LoVo (cell line): Measurements from ENCODE around the gene TGM4.
"Not testable (repeated sequence)": the region's sequence is repeated elsewhere in the genome, so short reads cannot be mapped to it uniquely, and the experiment has no call there.

ENCODE experiments used
- DNase-seq: peaks from one replicate; pipeline ENCODE4 v3.0.0-alpha.2; 2016; ENCODE audit warnings: low spot score

Gene TGM4

GRCh38 chr3:44915702-44916438 lies 41.5 kb downstream of the TGM4 start:
- no peak for DNase-seq

- DNase-seq, result no peak
These were observed 43.7 kb downstream of the TGM4 start for GRCh38 chr3:44918087-44918486.

GRCh38 chr3:44918581-44918980 lies 44.2 kb downstream of the TGM4 start:
- DNase-seq, result no peak

- no peak for DNase-seq
These were observed 45.7 kb downstream of the TGM4 start for GRCh38 chr3:44920081-44920480.

- no peak for DNase-seq
These were observed 49.4 kb downstream of the TGM4 start for GRCh38 chr3:44923632-44924456.

GRCh38 chr3:44924457-44925084 lies 50.2 kb downstream of the TGM4 start:
- DNase-seq, result no peak

DNA sequence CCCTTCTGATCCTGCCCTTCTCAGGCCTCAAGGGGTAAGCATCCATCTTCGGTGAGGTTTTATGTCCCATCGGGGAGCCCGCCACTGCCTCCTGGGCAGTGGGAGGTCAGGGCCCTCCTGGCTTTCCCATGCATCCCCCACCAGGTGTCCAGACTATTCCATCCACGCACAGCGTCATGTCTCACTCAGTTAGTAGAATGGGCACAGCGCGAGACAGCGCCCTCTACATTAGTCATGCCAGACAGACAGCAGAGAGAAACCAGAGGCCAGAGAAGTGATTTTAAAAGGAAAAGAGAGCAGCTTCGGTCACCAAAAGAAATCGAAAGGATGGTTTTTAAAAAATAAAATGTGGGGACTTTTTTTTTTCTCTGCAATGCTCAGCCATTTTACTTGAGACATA lies 51.8 kb downstream of the TGM4 start:
- DNase-seq, result no peak

- DNase-seq, result no peak
These were observed 52.5 kb downstream of the TGM4 start for GRCh38 chr3:44926921-44927320.

GRCh38 chr3:44927371-44927770 lies 53.0 kb downstream of the TGM4 start:
- DNase-seq, result no peak

DNA sequence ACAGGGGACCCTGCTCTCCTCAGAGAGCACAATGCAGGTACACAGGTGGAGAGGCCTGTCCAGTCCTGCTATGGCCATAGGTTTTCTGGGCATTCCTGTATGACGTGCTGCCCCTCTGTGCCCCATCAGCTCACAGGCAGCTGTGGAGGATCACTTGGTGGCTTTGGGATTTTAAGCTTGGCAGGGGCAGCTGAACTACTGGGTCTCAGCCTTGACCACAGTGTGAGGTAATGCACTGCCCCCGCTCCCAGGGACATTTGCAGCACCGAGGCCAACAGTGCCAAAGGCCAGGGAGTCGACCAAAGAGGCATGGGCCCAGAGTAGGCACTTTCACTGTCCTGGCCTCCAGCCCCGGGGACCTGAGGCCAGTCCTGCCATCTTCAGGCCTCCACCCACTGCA lies 55.4 kb downstream of the TGM4 start:
- DNase-seq, result no peak

GRCh38 chr3:44930911-44931310 lies 56.5 kb downstream of the TGM4 start:
- no peak for DNase-seq

DNA sequence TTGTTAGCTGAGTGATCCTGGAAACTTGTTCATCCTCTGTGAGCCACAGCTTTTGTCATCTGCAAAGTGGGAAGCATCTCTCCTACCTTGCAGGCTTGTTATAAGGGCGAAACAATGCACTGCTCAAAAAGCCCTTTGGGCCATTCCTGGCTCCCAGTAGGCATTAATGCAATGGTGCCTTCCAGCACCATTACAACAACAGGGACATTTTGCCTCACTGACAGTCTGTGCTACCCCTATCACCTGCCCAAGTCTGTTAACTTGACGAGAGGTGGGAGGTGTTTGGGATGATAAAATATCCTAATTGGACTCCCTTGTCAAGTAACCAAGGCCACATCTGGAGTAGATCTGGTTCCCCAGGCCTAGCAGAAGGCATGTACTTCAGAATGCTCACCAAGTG lies 57.4 kb downstream of the TGM4 start:
- no peak for DNase-seq

DNA sequence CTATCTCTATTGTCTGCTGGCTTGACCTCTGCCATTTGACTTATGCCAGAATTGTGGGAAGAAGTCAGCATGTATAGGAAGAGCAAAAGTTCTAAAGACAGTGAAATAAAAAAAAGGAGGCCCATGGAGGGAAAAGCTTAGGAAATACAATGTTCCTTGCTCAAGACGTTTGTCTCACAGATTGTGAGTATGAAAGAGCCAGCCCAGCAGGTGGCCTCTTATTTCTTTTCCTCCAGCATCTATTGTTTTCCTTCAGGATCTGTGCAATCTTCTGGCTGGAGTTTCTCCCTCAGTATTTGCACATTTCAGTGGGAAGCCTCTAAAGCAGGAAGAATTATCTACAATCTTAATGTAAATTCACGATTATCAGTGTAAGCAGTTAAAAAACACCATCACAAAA lies 57.9 kb downstream of the TGM4 start:
- no peak for DNase-seq

DNA sequence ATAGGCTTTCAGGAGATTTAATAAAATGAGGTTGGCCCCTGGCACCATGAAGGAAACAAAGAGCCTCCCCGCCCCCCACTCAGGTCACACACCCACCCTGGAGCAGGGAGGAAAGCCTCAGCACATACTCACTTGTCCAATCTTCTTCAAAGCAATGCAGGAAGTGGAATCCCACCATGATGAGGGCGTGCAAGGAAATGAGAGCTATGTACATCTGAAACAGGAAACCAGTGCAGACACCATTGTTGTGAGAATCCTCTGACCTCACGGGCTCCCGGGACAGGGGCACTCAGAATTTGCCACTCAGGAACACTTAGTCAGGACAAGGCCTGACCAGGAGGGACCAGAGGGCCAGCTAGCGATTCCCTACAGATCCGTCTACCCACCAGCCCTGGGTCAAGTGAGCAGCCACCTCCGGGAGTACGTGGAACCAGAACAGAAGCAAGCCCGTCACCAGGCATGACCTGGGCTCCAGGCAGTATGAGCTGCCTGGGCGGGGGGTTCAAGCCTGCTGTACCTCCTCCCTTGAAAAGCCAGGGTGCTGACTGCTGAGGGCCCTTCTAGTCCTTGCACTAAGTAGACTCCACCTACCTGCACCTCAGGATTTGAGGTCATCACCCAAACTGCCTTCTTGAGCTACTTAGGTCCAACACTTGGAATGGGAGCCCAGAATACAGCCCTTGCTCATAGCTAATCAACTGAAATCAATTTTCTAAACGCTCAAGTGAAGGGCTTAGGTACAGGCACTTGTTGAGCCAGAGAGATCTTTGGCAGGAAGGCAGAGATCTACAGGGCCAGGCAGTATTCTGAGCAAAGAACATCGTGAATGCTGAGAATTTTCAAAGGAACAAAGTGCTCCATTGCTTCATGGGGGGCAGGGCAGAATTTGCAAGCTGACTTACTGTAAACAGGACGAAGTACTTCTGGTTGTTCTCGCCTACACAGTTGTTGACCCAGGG lies 58.9 kb downstream of the TGM4 start:
- no peak for DNase-seq

- no peak for DNase-seq
These were observed 65.2 kb downstream of the TGM4 start for GRCh38 chr3:44939581-44940036.

GRCh38 chr3:44942202-44942921 lies 68.0 kb downstream of the TGM4 start:
- DNase-seq, result no peak

GRCh38 chr3:44948239-44948638 lies 73.8 kb downstream of the TGM4 start:
- DNase-seq, result no peak

GRCh38 chr3:44949770-44950169 lies 75.4 kb downstream of the TGM4 start:
- DNase-seq, result not testable (repeated sequence)

DNA sequence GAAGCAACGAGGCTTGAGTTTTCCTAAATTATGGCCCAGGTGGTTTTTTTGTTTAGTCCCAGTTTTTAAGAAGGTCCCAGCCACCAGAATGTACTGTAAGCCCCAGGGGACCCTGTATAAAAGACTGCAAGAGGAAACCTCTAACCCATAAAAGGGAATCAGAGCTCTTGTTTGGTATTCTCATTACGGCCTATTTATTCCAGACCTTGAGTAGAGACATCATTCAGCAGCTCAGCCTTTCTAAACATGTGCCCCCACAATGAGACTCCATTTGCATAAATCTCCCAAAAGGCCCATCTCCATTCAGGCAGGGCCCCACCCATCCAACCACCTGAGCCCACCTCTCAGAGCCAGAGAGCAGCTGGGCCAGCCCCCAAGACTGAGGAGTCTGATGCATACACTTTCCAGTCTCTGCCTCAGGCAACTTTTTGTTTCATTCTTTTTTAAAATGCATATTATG lies 75.9 kb downstream of the TGM4 start:
- DNase-seq, result no peak

DNA sequence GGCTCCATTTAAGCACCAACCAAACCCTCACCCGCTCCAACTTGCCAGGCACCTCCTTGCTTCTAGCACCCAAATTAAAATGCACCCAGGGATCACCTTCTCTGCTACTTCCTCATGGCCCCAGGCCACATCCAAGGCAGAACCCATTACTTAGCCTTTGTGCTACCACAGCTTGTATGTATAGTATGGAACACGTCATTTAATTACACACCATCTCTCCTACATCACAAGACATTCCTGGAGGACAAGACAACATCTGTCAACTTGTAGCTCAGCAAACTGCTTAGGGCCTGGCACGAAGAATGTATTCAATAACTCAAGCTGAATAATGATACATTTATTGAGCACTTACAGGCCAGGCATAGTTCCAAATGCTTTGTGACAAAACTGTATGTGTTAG lies 78.3 kb downstream of the TGM4 start:
- DNase-seq, result no peak

DNA sequence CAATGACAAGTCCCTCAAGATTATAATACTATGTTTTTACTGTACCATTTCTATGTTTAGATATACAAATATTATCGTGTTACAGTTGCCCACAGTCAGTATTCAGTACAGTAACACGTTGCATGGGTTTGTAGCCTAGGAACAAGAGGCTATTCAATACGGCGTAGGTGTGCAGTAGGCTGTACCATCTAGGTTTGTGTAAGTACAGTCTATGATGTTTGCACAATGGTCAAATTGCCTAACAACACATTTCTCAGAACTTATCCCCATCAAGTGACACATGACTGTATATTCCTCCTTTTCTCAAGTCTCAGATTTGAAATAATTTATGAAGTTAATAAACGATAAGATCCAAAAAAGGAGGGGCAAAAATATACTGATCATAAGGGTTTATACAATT lies 79.9 kb downstream of the TGM4 start:
- DNase-seq, result no peak
